C4-2B (cell line): ENCODE measurements around the gene CLHC1.

Experiments used
- ZFX ChIP-seq: fragments of 450-650 bp; IDR thresholded peaks from 2 replicates; pipeline ENCODE4 v1.6.1; 2017
- TF ChIP-seq, protein P1 (sequence below): fragments of 450-650 bp; conservative IDR thresholded peaks from 2 replicates; pipeline ENCODE4 v1.5.1; 2017; ENCODE audit warnings: mild to moderate bottlenecking

GRCh38 chr2:55231546-55232083, 478 bp downstream of the CLHC1 start:
- TF ChIP-seq, protein P1, sequence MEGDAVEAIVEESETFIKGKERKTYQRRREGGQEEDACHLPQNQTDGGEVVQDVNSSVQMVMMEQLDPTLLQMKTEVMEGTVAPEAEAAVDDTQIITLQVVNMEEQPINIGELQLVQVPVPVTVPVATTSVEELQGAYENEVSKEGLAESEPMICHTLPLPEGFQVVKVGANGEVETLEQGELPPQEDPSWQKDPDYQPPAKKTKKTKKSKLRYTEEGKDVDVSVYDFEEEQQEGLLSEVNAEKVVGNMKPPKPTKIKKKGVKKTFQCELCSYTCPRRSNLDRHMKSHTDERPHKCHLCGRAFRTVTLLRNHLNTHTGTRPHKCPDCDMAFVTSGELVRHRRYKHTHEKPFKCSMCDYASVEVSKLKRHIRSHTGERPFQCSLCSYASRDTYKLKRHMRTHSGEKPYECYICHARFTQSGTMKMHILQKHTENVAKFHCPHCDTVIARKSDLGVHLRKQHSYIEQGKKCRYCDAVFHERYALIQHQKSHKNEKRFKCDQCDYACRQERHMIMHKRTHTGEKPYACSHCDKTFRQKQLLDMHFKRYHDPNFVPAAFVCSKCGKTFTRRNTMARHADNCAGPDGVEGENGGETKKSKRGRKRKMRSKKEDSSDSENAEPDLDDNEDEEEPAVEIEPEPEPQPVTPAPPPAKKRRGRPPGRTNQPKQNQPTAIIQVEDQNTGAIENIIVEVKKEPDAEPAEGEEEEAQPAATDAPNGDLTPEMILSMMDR, result no peak
- TF ChIP-seq ZFX, result no peak
